A673 (cell line): Measurements from ENCODE around the gene LTBP4. TPM values are rescaled to one million over a fixed set of nuclear protein-coding genes. Genes with fewer than 3 reads are reported as not detected.

Source experiments
- BruUV-seq: library from RNA; stranded (reverse); fragments of 400-500 nt; replicated peaks from 2 replicates; lab custom pipeline; 2021; lab: Mats Ljungman, UMichigan
- CTCF ChIA-PET: fragments of 300-600 bp; sonication (Branson Sonifier 250); formaldehyde crosslinking; loops from one replicate; lab custom pipeline; 2022; ENCODE audit warnings: antibody characterized with exemption; lab: Charles Lee
- POLR2A ChIA-PET: fragments of 300-600 bp; sonication (Branson Sonifier 250); formaldehyde crosslinking; loops from one replicate; lab custom pipeline; 2022; ENCODE audit warnings: antibody characterized with exemption; ENCODE audit not compliant: low non-redundant PET; lab: Charles Lee
- DNase-seq: peaks from one replicate; pipeline ENCODE4 v3.0.0-alpha.2; 2015; ENCODE audit warnings: low spot score
- H3K27ac ChIP-seq: fragments of 200-600 bp; sonication (generic); 2 replicates; pipeline ENCODE4 v1.5.1; 2016; ENCODE audit warnings: mixed run types, low read depth, mild to moderate bottlenecking, mixed read lengths, antibody characterized with exemption, low read length; ENCODE audit not compliant: poor library complexity, severe bottlenecking
- H3K27me3 ChIP-seq: fragments of 200-600 bp; sonication (generic); replicated peaks from 2 replicates; pipeline ENCODE4 v1.6.1; 2017; ENCODE audit warnings: mixed run types, low read depth, mild to moderate bottlenecking, mixed read lengths, antibody characterized with exemption, low read length; ENCODE audit not compliant: insufficient read depth, poor library complexity
- H3K36me3 ChIP-seq: fragments of 200-600 bp; sonication (generic); 2 replicates; pipeline ENCODE4 v1.6.1; 2016; ENCODE audit warnings: mixed run types, mild to moderate bottlenecking, mixed read lengths, antibody characterized with exemption, low read length; ENCODE audit not compliant: insufficient read depth, poor library complexity, severe bottlenecking
- H3K4me1 ChIP-seq: fragments of 200-600 bp; sonication (generic); 2 replicates; pipeline ENCODE4 v1.6.1; 2017; ENCODE audit warnings: mixed run types, mild to moderate bottlenecking, mixed read lengths, antibody characterized with exemption, low read length; ENCODE audit not compliant: insufficient read depth, poor library complexity, severe bottlenecking
- H3K4me3 ChIP-seq: fragments of 200-600 bp; sonication (generic); 2 replicates; pipeline ENCODE4 v1.5.1; 2016; ENCODE audit warnings: low read depth, mixed run types, mild to moderate bottlenecking, mixed read lengths, low read length; ENCODE audit not compliant: poor library complexity, severe bottlenecking
- H3K9me3 ChIP-seq: fragments of 200-600 bp; sonication (generic); 2 replicates; pipeline ENCODE4 v1.6.1; 2016; ENCODE audit warnings: mixed run types, low read depth, mild to moderate bottlenecking, mixed read lengths, antibody characterized with exemption, low read length; ENCODE audit not compliant: poor library complexity, severe bottlenecking
- EZH2 ChIP-seq: fragments of 200-600 bp; sonication (generic); IDR thresholded peaks from 2 replicates; pipeline ENCODE4 v1.6.1; 2017; ENCODE audit warnings: borderline replicate concordance, low read depth, mild to moderate bottlenecking, mixed read lengths, antibody characterized with exemption, low read length; ENCODE audit not compliant: poor library complexity, severe bottlenecking
- intact Hi-C: fragments of 100-400 bp; cut with micrococcal nuclease; formaldehyde crosslinking; loops from one replicate; pipeline ENCODE4 v1.10.0; 2022; ENCODE audit not compliant: unreplicated experiment
- total RNA-seq: library from RNA; stranded (reverse); gene quantifications from 2 replicates; pipeline ENCODE4 v1.2.3, GENCODE V29; 2021
- TF ChIP-seq, protein P1 (sequence below): fragments of 300-800, 200-600 bp; sonication (generic); conservative IDR thresholded peaks from 2 replicates; pipeline ENCODE4 v1.5.1; 2017; ENCODE audit warnings: low read depth, mild to moderate bottlenecking, antibody characterized with exemption, low read length, moderate library complexity, mixed read lengths

LTBP4 gene
- total RNA-seq, 1 experiment from 2014 or later, result 139 TPM

DNA sequence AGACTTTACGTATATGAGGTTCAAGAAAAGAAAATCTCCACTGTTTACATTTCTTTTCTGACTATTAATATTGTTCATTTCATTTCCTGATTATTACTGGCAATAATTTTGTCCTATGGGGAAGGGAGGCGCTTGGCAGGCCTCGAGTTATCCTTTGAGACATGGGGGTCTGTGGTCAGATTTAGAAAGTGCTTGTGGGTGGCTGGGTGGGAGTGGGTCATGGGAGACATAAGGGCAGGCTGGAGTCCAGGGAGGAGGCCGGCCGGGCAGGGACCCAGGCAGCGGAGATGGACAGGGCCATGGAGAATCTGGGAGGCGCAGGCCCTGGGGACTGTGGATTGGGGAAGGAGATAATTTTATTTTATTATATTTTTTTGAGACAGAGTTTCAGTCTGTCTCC lies 40.1 kb downstream of the LTBP4 start:
- BruUV-seq, result no TSS peak
- Histone ChIP-seq H3K9me3 (no peaks in the 10 kb centered on the region), H3K4me3 (no peak overlapping the region), H3K36me3 (no peaks in the 10 kb centered on the region), H3K27me3 (no peaks in the 10 kb centered on the region), H3K4me1 (peaks cover 18% of the 10 kb centered on the region), H3K27ac (no peak overlapping the region)
- DNase-seq, result no peak
- no peak for TF ChIP-seq EZH2
- TF ChIP-seq, protein P1, sequence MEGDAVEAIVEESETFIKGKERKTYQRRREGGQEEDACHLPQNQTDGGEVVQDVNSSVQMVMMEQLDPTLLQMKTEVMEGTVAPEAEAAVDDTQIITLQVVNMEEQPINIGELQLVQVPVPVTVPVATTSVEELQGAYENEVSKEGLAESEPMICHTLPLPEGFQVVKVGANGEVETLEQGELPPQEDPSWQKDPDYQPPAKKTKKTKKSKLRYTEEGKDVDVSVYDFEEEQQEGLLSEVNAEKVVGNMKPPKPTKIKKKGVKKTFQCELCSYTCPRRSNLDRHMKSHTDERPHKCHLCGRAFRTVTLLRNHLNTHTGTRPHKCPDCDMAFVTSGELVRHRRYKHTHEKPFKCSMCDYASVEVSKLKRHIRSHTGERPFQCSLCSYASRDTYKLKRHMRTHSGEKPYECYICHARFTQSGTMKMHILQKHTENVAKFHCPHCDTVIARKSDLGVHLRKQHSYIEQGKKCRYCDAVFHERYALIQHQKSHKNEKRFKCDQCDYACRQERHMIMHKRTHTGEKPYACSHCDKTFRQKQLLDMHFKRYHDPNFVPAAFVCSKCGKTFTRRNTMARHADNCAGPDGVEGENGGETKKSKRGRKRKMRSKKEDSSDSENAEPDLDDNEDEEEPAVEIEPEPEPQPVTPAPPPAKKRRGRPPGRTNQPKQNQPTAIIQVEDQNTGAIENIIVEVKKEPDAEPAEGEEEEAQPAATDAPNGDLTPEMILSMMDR, result no peak
- ChIA-PET POLR2A (no interaction called here), CTCF (no interaction called here)
- intact Hi-C loops, result no loop called here

DNA sequence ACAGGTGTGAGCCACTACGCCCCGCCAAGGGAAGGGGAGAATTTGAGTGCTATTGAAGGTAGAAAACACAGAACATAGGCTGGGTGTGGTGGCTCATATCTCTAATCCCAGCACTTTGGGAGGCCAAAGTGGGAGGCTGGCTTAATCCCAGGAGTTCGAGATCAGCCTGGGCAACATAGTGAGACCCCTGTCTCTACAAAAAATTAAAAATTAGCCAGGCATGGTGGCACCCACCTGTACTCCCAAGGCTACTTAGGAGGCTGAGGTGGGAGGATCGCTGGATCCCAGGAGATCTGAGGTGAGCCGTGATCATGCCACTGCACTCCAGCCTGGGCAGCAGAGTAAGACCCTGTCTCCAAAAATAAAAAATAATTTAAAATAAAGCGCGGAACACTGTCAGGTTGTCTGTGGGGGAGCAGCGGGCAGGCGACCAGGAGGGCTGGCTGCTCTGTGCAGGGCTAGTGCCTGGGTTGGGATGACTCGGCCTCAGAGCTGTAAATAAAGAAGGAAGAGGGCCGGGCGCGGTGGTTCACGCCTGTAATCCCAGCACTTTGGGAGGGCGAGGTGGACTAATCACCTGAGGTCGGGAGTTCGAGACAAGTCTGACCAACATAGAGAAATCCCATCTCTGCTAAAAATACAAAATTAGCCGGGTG lies 41.0 kb downstream of the LTBP4 start:
- CTCF ChIA-PET, result no interaction called here
- BruUV-seq, result no TSS peak
- intact Hi-C loops, result no loop called here
- H3K4me1 ChIP-seq, result peaks cover 18% of the 10 kb centered on the region
- no peaks in the 10 kb centered on the region for H3K36me3 ChIP-seq
- no peak overlapping the region for H3K27ac ChIP-seq
- no peaks in the 10 kb centered on the region for H3K27me3 ChIP-seq
- no peak for DNase-seq
- H3K9me3 ChIP-seq, result no peaks in the 10 kb centered on the region
- TF ChIP-seq EZH2, result no peak
- TF ChIP-seq, protein P1, result no peak
- no peak overlapping the region for H3K4me3 ChIP-seq
- POLR2A ChIA-PET, result no interaction called here

DNA sequence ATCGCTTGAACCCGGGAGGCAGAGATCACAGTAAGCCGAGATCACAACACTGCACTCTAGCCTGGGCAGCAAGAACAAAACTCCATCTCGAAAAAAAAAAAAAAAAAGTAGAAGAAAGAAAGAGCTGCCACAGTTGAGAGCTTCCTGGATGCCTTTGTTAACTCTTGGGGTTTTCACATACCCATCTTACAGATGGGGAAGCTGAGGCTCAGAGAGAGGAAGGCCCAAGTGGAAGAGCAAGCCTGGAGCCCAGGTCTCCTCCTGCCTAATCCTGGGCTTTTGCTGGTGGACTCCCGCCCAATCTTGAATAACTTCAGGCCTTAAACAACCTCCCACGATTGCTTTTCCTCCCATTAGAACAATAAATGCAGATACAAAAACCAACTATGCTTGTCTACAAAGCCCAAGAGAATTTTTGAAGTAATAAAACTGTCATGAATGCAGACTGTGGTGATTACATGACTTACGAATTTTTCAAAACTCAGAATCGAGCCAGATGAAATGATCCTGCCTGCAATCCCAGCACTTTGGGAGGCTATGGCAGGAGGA lies 41.7 kb downstream of the LTBP4 start:
- TF ChIP-seq EZH2, result no peak
- TF ChIP-seq, protein P1, result no peak
- Histone ChIP-seq H3K4me3 (no peak overlapping the region), H3K27ac (no peak overlapping the region), H3K36me3 (no peaks in the 10 kb centered on the region), H3K4me1 (peaks cover 18% of the 10 kb centered on the region), H3K27me3 (no peaks in the 10 kb centered on the region), H3K9me3 (no peaks in the 10 kb centered on the region)
- intact Hi-C loops, result no loop called here
- no peak for DNase-seq
- BruUV-seq, result no TSS peak
- POLR2A ChIA-PET, result no interaction called here
- CTCF ChIA-PET, result interaction anchor here (0.6 kb wide), 1 partner anchor 9 kb away, joined by 3 read pairs; no protein-coding TSS in a partner anchor
